ENCODE results near the gene MIPEP. TPM values are rescaled to one million over a fixed set of nuclear protein-coding genes. Genes with fewer than 3 reads are reported as not detected.

Gene MIPEP
- total RNA-seq, 1 experiment from 2014 or later: 25.4 TPM

GRCh38 chr13:23912469-23912868, 23.3 kb upstream of the MIPEP start:
- intact Hi-C loops (cut with micrococcal nuclease; ENCODE audit: unreplicated experiment): no loop called here
- POLR2A ChIA-PET (ENCODE audit: low non-redundant PET): no interaction called here

GRCh38 chr13:23909606-23910005, 20.4 kb upstream of the MIPEP start:
- ChIA-PET POLR2A (ENCODE audit: low non-redundant PET) (no interaction called here), CTCF (no interaction called here)
- Histone ChIP-seq H3K4me1 (ENCODE audit: insufficient read depth, low read length, poor library complexity, severe bottlenecking) (no peaks in the 10 kb centered on the region), H3K36me3 (ENCODE audit: insufficient read depth, low read length, poor library complexity, severe bottlenecking) (no peaks in the 10 kb centered on the region), H3K27me3 (replicated peaks; ENCODE audit: insufficient read depth, low read depth, low read length, poor library complexity) (no peaks in the 10 kb centered on the region), H3K4me3 (ENCODE audit: low read depth, low read length, poor library complexity, severe bottlenecking) (no peak overlapping the region), H3K27ac (ENCODE audit: low read depth, low read length, poor library complexity, severe bottlenecking) (no peak overlapping the region), H3K9me3 (ENCODE audit: low read depth, low read length, poor library complexity, severe bottlenecking) (no peaks in the 10 kb centered on the region)
- DNase-seq (ENCODE audit: low spot score): no peak
- no TSS peak for BruUV-seq (replicated peaks)
- no peak for TF ChIP-seq EZH2 (IDR thresholded peaks at IDR 0.05; ENCODE audit: borderline replicate concordance, low read depth, low read length, poor library complexity, severe bottlenecking)
- TF ChIP-seq CTCF (conservative IDR thresholded peaks at IDR 0.05; ENCODE audit: low read depth, low read length): no peak
- intact Hi-C loops (cut with micrococcal nuclease; ENCODE audit: unreplicated experiment): no loop called here

More at GRCh38 chr13:23912469-23912868, 23.3 kb upstream of the MIPEP start:
- no peak for TF ChIP-seq EZH2 (IDR thresholded peaks at IDR 0.05; ENCODE audit: borderline replicate concordance, low read depth, low read length, poor library complexity, severe bottlenecking)
- TF ChIP-seq CTCF (conservative IDR thresholded peaks at IDR 0.05; ENCODE audit: low read depth, low read length): no peak
- H3K9me3 ChIP-seq (ENCODE audit: low read depth, low read length, poor library complexity, severe bottlenecking): no peaks in the 10 kb centered on the region
- no peaks in the 10 kb centered on the region for H3K36me3 ChIP-seq (ENCODE audit: insufficient read depth, low read length, poor library complexity, severe bottlenecking)
- H3K27me3 ChIP-seq (replicated peaks; ENCODE audit: insufficient read depth, low read depth, low read length, poor library complexity): peaks cover under 1% of the 10 kb centered on the region
- no peaks in the 10 kb centered on the region for H3K4me1 ChIP-seq (ENCODE audit: insufficient read depth, low read length, poor library complexity, severe bottlenecking)
- no peak for DNase-seq (ENCODE audit: low spot score)
- no TSS peak for BruUV-seq (replicated peaks)
- CTCF ChIA-PET: no interaction called here
- no peak overlapping the region for H3K4me3 ChIP-seq (ENCODE audit: low read depth, low read length, poor library complexity, severe bottlenecking)
- no peak overlapping the region for H3K27ac ChIP-seq (ENCODE audit: low read depth, low read length, poor library complexity, severe bottlenecking)

GRCh38 chr13:23905766-23906165, 16.6 kb upstream of the MIPEP start:
- Histone ChIP-seq H3K27me3 (replicated peaks; ENCODE audit: insufficient read depth, low read depth, low read length, poor library complexity) (peaks cover 9% of the 10 kb centered on the region), H3K4me1 (ENCODE audit: insufficient read depth, low read length, poor library complexity, severe bottlenecking) (peaks cover 8% of the 10 kb centered on the region), H3K36me3 (ENCODE audit: insufficient read depth, low read length, poor library complexity, severe bottlenecking) (no peaks in the 10 kb centered on the region), H3K4me3 (ENCODE audit: low read depth, low read length, poor library complexity, severe bottlenecking) (no peak overlapping the region), H3K27ac (ENCODE audit: low read depth, low read length, poor library complexity, severe bottlenecking) (no peak overlapping the region), H3K9me3 (ENCODE audit: low read depth, low read length, poor library complexity, severe bottlenecking) (no peaks in the 10 kb centered on the region)
- BruUV-seq (replicated peaks): no TSS peak
- no peak for DNase-seq (ENCODE audit: low spot score)
- ChIA-PET POLR2A (ENCODE audit: low non-redundant PET) (no interaction called here), CTCF (no interaction called here)
- intact Hi-C loops (cut with micrococcal nuclease; ENCODE audit: unreplicated experiment): no loop called here
- TF ChIP-seq EZH2 (IDR thresholded peaks at IDR 0.05; ENCODE audit: borderline replicate concordance, low read depth, low read length, poor library complexity, severe bottlenecking) (no peak), CTCF (conservative IDR thresholded peaks at IDR 0.05; ENCODE audit: low read depth, low read length) (no peak)
